ENCODE results near the gene GARIN3. TPM values are rescaled to one million over a fixed set of nuclear protein-coding genes. Genes with fewer than 3 reads are reported as not detected.
"Not testable (repeated sequence)": the region's sequence is repeated elsewhere in the genome, so short reads cannot be mapped to it uniquely, and the experiment has no call there.

Gene GARIN3
- under 1 TPM; 0.46 to 0.47 TPM for total RNA-seq

- H3K9me3 Mint-ChIP-seq: peaks cover 28% of the 10 kb centered on the region
- H3K4me3 Mint-ChIP-seq: peak within 1 kb of the TSS; percentile 53
- H3K27ac Mint-ChIP-seq: peak within 1 kb of the TSS; percentile 86
- no peaks in the 10 kb centered on the region for H3K27me3 Mint-ChIP-seq
- peaks cover 65% of the 10 kb centered on the region for H3K4me1 Mint-ChIP-seq
- DNase-seq: no peak
- peaks cover 32% of the 10 kb centered on the region for H3K36me3 Mint-ChIP-seq
Observed at GRCh38 chr5:157166214-157167213, at the start of gene GARIN3. Gene GARIN3 (minus strand): TSS chr5:157166264. CDS start chr5:157166168, 96 bp downstream.

GRCh38 chr5:157215514-157216167 lies 49.6 kb upstream of the GARIN3 start:
- no peaks in the 10 kb centered on the region for H3K27me3 Mint-ChIP-seq
- H3K27ac Mint-ChIP-seq: peak overlapping the region; percentile 89
- peaks cover 97% of the 10 kb centered on the region for H3K36me3 Mint-ChIP-seq
- no peak for DNase-seq
- H3K4me1 Mint-ChIP-seq: peaks cover 100% of the 10 kb centered on the region
- peaks cover 13% of the 10 kb centered on the region for H3K9me3 Mint-ChIP-seq
- peak overlapping the region; percentile 65 for H3K4me3 Mint-ChIP-seq

- H3K27me3 Mint-ChIP-seq: no peaks in the 10 kb centered on the region
- H3K4me3 Mint-ChIP-seq: peak overlapping the region; percentile 65
- peaks cover 98% of the 10 kb centered on the region for H3K4me1 Mint-ChIP-seq
- peaks cover 95% of the 10 kb centered on the region for H3K36me3 Mint-ChIP-seq
- H3K9me3 Mint-ChIP-seq: peaks cover 13% of the 10 kb centered on the region
- H3K27ac Mint-ChIP-seq: peak overlapping the region; percentile 89
- no peak for DNase-seq
Observed at GRCh38 chr5:157214861-157215513, 48.9 kb upstream of the GARIN3 start.

GRCh38 chr5:157214415-157214814 lies 48.4 kb upstream of the GARIN3 start:
- H3K4me3 Mint-ChIP-seq: no peak overlapping the region

GRCh38 chr5:157213527-157214243 lies 47.6 kb upstream of the GARIN3 start:
- Mint-ChIP-seq H3K36me3 (peaks cover 94% of the 10 kb centered on the region), H3K4me3 (peak overlapping the region; percentile 32), H3K27me3 (no peaks in the 10 kb centered on the region), H3K4me1 (peaks cover 94% of the 10 kb centered on the region), H3K27ac (peak overlapping the region; percentile 89), H3K9me3 (peaks cover 13% of the 10 kb centered on the region)
- no peak for DNase-seq

More at GRCh38 chr5:157214415-157214814, 48.4 kb upstream of the GARIN3 start:
- Mint-ChIP-seq H3K4me1 (peaks cover 96% of the 10 kb centered on the region), H3K27ac (peak overlapping the region; percentile 89), H3K36me3 (peaks cover 94% of the 10 kb centered on the region), H3K9me3 (peaks cover 13% of the 10 kb centered on the region), H3K27me3 (no peaks in the 10 kb centered on the region)
- no peak for DNase-seq

GRCh38 chr5:157212307-157212706 lies 46.2 kb upstream of the GARIN3 start:
- no peaks in the 10 kb centered on the region for H3K27me3 Mint-ChIP-seq
- peaks cover 95% of the 10 kb centered on the region for H3K36me3 Mint-ChIP-seq
- peaks cover 15% of the 10 kb centered on the region for H3K9me3 Mint-ChIP-seq
- no peak for DNase-seq
- H3K4me1 Mint-ChIP-seq: peaks cover 93% of the 10 kb centered on the region
- H3K27ac Mint-ChIP-seq: peak overlapping the region; percentile 89
- H3K4me3 Mint-ChIP-seq: peak overlapping the region; percentile 3

- DNase-seq, H3K4me3 Mint-ChIP-seq, H3K27me3 Mint-ChIP-seq: not testable (repeated sequence)
- Mint-ChIP-seq H3K4me1 (peaks cover 89% of the 10 kb centered on the region), H3K9me3 (peaks cover 20% of the 10 kb centered on the region), H3K27ac (peak overlapping the region; percentile 89), H3K36me3 (peaks cover 94% of the 10 kb centered on the region)
Observed at GRCh38 chr5:157210652-157211051, 44.6 kb upstream of the GARIN3 start.

GRCh38 chr5:157205708-157206107 lies 39.6 kb upstream of the GARIN3 start:
- Mint-ChIP-seq H3K9me3 (peaks cover 12% of the 10 kb centered on the region), H3K4me1 (peaks cover 79% of the 10 kb centered on the region), H3K27ac (peak overlapping the region; percentile 81), H3K27me3 (no peaks in the 10 kb centered on the region), H3K4me3 (no peak overlapping the region), H3K36me3 (peaks cover 86% of the 10 kb centered on the region)
- DNase-seq: no peak

- Mint-ChIP-seq H3K36me3 (peaks cover 88% of the 10 kb centered on the region), H3K4me1 (peaks cover 81% of the 10 kb centered on the region), H3K9me3 (peaks cover 12% of the 10 kb centered on the region), H3K27ac (peak overlapping the region; percentile 89), H3K27me3 (no peaks in the 10 kb centered on the region), H3K4me3 (peak overlapping the region; percentile 60)
- DNase-seq: no peak
Observed at GRCh38 chr5:157204765-157205164, 38.7 kb upstream of the GARIN3 start.

GRCh38 chr5:157203417-157203816 lies 37.4 kb upstream of the GARIN3 start:
- Mint-ChIP-seq H3K4me3 (peak overlapping the region; percentile 60), H3K4me1 (peaks cover 84% of the 10 kb centered on the region), H3K36me3 (peaks cover 89% of the 10 kb centered on the region), H3K27me3 (no peaks in the 10 kb centered on the region), H3K9me3 (peaks cover 12% of the 10 kb centered on the region), H3K27ac (peak overlapping the region; percentile 89)
- DNase-seq: no peak

- peak overlapping the region; percentile 96 for H3K27ac Mint-ChIP-seq
- H3K36me3 Mint-ChIP-seq: peaks cover 81% of the 10 kb centered on the region
- H3K27me3 Mint-ChIP-seq: no peaks in the 10 kb centered on the region
- peaks cover 10% of the 10 kb centered on the region for H3K9me3 Mint-ChIP-seq
- DNase-seq: no peak
- peaks cover 86% of the 10 kb centered on the region for H3K4me1 Mint-ChIP-seq
- peak overlapping the region; percentile 75 for H3K4me3 Mint-ChIP-seq
Observed at GRCh38 chr5:157201857-157202256, 35.8 kb upstream of the GARIN3 start.

GRCh38 chr5:157198277-157198986 lies 32.4 kb upstream of the GARIN3 start:
- H3K4me1 Mint-ChIP-seq: peaks cover 89% of the 10 kb centered on the region
- peaks cover 2% of the 10 kb centered on the region for H3K9me3 Mint-ChIP-seq
- H3K4me3 Mint-ChIP-seq: peak overlapping the region; percentile 75
- no peaks in the 10 kb centered on the region for H3K27me3 Mint-ChIP-seq
- H3K27ac Mint-ChIP-seq: peak overlapping the region; percentile 98
- H3K36me3 Mint-ChIP-seq: peaks cover 79% of the 10 kb centered on the region
- peak; percentile 77 for DNase-seq

- Mint-ChIP-seq H3K27me3 (no peaks in the 10 kb centered on the region), H3K9me3 (peaks cover 2% of the 10 kb centered on the region), H3K27ac (peak overlapping the region; percentile 91), H3K4me1 (peaks cover 89% of the 10 kb centered on the region), H3K36me3 (peaks cover 79% of the 10 kb centered on the region), H3K4me3 (peak overlapping the region; percentile 61)
- peak; percentile 28 for DNase-seq
Observed at GRCh38 chr5:157197086-157197485, 31.0 kb upstream of the GARIN3 start.

GRCh38 chr5:157196045-157196444 lies 30.0 kb upstream of the GARIN3 start:
- Mint-ChIP-seq H3K4me1 (peaks cover 87% of the 10 kb centered on the region), H3K27me3 (no peaks in the 10 kb centered on the region), H3K27ac (peak overlapping the region; percentile 91), H3K4me3 (peak overlapping the region; percentile 65), H3K36me3 (peaks cover 78% of the 10 kb centered on the region), H3K9me3 (peaks cover 2% of the 10 kb centered on the region)
- DNase-seq: no peak

All from activated naive CD8-positive, alpha-beta T cell treated with anti-CD3 and anti-CD28 coated beads for 36 hours (primary cell).